GM19452 (cell line): ENCODE results near the gene CD47.

ENCODE experiments used
- ATAC-seq: cut with Tn5 transposase; IDR thresholded peaks from one replicate; pipeline ENCODE4 v1.9.1; 2021; ENCODE audit not compliant: unreplicated experiment

The CD47 gene

DNA sequence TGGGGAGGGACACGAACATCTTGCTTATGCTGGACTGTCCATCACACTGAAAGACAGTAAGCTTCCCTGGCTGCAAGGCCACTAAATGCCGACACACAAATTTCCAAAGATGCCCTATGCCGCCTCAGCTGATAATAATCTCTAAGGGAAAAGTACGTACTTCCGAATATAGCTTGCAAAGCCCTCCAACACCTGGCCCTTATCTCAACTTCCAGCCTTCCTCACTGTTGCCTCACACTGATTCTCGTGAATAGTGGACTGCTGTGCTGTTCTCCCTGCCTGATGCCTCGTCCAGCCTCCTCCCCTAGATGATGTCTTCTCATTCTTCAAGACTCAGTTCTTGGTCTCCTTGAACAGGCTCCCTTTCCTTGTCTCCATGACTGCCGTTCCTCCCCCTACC lies 72.3 kb downstream of the CD47 start:
- no peak for ATAC-seq

DNA sequence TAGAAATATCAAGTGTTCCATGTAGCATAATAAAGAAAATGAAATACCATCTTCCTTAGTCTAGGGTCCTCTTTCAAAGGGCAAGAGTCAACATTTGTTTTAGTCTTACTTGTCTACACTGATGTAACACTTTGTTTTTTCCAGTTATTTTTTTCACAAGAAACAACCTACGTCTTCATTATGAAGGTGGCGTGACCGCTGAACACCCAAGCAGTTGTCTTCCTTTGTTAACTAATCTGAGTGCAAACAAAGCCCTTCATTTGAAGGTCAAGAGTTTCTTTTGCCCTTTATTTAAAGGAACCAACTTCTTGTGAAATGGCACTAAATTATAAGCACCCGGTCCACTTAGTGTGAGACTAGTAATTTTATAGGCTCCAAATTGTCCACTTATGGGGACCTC lies 73.2 kb downstream of the CD47 start:
- no peak for ATAC-seq

DNA sequence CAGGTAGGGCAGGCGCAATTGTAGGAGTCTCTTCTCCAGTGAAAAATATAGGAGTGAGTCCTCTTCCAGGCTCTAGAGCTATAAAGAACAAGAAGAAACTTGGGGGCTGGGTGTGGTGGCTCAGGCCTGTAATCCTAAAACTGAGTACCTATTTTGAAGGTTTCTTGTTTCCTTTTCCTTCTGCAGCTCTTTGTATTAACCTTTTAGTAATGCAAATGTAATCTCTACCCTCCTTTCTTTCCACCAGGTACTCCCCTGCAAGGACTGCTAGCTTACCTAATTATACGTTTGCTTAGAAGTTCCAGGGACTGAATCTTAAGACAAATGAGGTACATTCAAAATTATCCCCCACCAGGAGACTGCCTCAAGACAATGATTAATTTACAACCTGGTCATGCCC lies 75.9 kb downstream of the CD47 start:
- no peak for ATAC-seq

DNA sequence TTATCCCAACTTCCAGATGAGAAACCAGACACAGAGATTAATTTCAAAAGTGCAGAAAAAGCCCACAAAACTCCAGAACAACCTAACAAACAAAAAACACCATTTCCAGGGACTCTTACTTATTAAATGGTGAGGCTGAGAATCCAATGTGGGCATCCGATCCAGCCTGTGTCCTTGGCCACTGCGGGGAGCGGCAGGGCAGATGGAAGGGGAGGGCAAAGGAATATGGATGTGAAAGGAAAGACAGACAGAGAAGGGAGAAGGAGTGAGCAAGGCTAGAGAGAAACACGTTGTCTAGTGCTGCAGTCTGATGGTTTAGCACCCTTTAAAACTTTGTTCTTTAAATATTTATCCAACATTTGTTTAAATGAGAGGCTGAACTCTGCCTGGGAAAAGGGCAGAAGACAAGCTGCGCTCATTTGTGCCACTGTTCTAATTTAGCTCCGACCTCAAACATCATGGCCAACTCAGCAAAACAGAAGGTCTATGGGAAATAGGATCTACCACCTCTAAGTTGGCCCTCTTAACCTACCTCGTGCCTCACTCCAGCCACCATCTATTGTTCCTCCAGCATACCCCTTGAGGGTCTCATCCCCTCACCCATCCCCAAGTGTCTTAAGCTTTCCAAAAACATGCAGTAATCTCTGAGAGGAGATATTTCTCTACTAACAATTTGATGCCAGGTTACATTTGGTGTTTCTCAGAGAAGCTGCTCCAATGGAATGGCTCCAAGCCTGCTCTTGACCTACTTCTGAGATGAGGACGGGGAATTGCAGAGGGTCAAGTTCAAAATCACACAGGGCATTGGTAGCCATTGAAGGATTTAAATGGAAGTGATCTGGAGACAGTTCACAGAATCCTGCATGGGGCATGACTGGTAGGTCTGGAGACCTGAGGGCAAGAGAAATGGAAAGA lies 77.4 kb downstream of the CD47 start:
- ATAC-seq, result no peak

GRCh38 chr3:108012304-108012703 lies 78.5 kb downstream of the CD47 start:
- no peak for ATAC-seq

DNA sequence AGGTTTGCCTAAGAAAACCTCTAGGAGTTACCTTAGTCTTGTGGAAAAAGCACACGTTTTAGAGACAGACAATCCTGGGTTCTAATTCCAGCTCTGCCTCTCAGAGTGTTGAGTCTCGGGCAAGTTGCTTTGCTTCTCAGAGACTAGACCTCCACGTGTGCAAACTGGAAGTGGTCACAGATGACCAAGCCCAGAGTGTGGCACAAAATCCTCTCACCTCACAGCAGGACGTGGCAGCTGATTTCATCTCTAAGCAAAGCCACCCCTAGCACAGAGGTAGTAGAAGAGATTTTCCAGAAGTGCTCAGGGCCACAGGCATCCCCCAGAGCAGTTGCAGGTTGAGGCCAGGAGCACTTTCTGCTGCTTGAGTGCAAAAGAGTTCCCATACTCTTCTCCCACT lies 79.2 kb downstream of the CD47 start:
- no peak for ATAC-seq

DNA sequence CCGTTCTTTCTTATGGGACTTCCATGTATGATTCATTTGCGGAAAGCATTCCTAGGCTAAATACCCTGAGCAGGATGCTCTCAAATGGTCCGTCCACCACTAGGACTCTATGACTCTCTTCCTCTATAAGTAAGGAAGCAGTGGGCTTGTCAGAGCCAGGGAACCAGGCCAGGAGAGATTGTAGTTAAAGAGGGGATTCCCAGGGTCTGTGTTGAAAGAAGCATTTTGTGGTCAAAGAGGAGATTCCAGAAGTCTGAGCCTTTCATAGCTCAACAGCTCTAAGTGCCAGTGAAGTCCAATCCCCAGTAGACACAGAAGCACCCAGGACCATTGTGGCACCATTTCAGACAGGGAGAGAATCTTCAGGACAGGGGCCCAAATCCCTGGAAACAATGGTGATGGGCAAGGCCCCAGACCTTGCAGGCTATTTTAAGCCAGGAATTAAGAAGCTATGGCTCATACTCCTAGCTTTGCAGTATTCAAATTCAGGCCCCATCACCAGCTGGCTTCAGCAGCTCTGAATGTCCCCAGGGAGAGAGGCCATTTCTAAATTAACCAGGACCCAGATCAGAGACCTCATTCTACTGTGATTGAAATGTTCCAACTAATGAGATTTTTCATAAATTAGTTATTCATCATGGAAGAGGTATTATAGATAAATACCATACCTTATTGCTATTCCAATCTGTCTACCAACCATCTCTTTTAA lies 81.7 kb downstream of the CD47 start:
- ATAC-seq, result no peak

DNA sequence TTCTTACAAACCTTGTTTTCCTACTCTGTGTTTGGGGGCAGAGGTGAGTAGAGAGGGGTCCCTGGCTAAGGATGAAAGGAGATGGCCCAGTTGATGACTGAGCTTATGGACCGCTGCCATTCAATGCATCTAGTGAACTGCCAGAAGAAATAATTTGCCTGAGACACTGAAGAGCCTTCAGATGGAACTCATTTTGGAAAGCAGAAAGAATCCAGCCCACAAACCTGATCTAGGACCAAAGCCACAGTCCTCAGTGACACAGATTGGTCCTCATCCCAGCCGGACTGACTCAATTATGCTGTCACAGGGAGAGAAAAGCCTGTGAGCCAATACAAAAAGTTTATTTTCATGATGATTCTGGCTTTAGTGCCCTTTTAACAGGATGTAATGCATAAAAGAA lies 82.7 kb downstream of the CD47 start:
- no peak for ATAC-seq

GRCh38 chr3:108006881-108007331 lies 83.9 kb downstream of the CD47 start:
- ATAC-seq, result no peak

GRCh38 chr3:108006077-108006771 lies 84.6 kb downstream of the CD47 start:
- ATAC-seq, result no peak

DNA sequence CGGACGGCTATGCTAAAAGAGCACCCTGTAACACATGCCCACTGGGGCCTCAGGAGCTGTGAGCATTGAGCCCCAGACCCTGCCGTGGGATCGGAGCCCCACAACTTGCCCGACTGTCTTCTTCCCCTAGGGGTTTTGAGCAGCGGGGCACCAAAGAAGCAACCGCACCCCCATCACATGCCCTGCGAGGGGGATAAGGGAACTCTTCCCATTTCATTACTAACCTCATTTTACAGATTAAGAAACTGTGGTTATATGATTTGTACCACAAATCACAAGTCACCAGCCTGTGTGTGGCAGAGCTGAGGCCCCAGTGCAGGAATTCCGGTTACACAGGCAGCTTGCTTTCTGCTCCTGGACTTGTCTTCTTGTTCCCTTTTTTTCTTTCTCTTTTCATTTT lies 86.2 kb downstream of the CD47 start:
- no peak for ATAC-seq

- no peak for ATAC-seq
These were observed 89.4 kb downstream of the CD47 start for GRCh38 chr3:108001457-108001856.

- ATAC-seq, result no peak
These were observed 91.5 kb downstream of the CD47 start for GRCh38 chr3:107999215-107999775.

GRCh38 chr3:107997671-107998070 lies 93.2 kb downstream of the CD47 start:
- no peak for ATAC-seq

- no peak for ATAC-seq
These were observed 95.0 kb downstream of the CD47 start for GRCh38 chr3:107995823-107996222.

GRCh38 chr3:107994956-107995715 lies 95.7 kb downstream of the CD47 start:
- ATAC-seq, result no peak

GRCh38 chr3:107994181-107994580 lies 96.7 kb downstream of the CD47 start:
- no peak for ATAC-seq

GRCh38 chr3:107993771-107994170 lies 97.1 kb downstream of the CD47 start:
- no peak for ATAC-seq
